Pons (tissue), 1 donor: ENCODE data around the gene NRF1.
"Not testable (repeated sequence)": the region's sequence is repeated elsewhere in the genome, so short reads cannot be mapped to it uniquely, and the experiment has no call there.

ENCODE experiments used
- DNase-seq: peaks from one replicate; pipeline ENCODE4 v3.0.0-alpha.2; 2016; ENCODE audit warnings: low spot score

The NRF1 gene

GRCh38 chr7:129611246-129612111 lies at the start of gene NRF1:
Gene NRF1 (plus strand): TSS chr7:129611720. CDS start chr7:129657352, 45,632 bp downstream.
- peak; percentile 72 for DNase-seq

- DNase-seq = peak; percentile 25
Observed at GRCh38 chr7:129566323-129566722, 45.2 kb upstream of the NRF1 start.

- no peak for DNase-seq
Observed at GRCh38 chr7:129567377-129567776, 44.1 kb upstream of the NRF1 start.

- no peak for DNase-seq
Observed at GRCh38 chr7:129568240-129568639, 43.3 kb upstream of the NRF1 start.

GRCh38 chr7:129569326-129569725 lies 42.2 kb upstream of the NRF1 start:
- DNase-seq = no peak

GRCh38 chr7:129569811-129570215 lies 41.7 kb upstream of the NRF1 start:
- no peak for DNase-seq

- DNase-seq = no peak
Observed at GRCh38 chr7:129571201-129571600, 40.3 kb upstream of the NRF1 start.

GRCh38 chr7:129572205-129572604 lies 39.3 kb upstream of the NRF1 start:
- DNase-seq = no peak

GRCh38 chr7:129574487-129574886 lies 37.0 kb upstream of the NRF1 start:
- no peak for DNase-seq

- no peak for DNase-seq
Observed at GRCh38 chr7:129575699-129576098, 35.8 kb upstream of the NRF1 start.

- DNase-seq = no peak
Observed at GRCh38 chr7:129576138-129576537, 35.4 kb upstream of the NRF1 start.

GRCh38 chr7:129578829-129579228 lies 32.7 kb upstream of the NRF1 start:
- no peak for DNase-seq

- DNase-seq = not testable (repeated sequence)
Observed at GRCh38 chr7:129586179-129586578, 25.3 kb upstream of the NRF1 start.

- DNase-seq = no peak
Observed at GRCh38 chr7:129588268-129588667, 23.3 kb upstream of the NRF1 start.

GRCh38 chr7:129591868-129592267 lies 19.7 kb upstream of the NRF1 start:
- DNase-seq = no peak

- not testable (repeated sequence) for DNase-seq
Observed at GRCh38 chr7:129596386-129596785, 15.1 kb upstream of the NRF1 start.

- no peak for DNase-seq
Observed at GRCh38 chr7:129597672-129598071, 13.8 kb upstream of the NRF1 start.

- no peak for DNase-seq
Observed at GRCh38 chr7:129599174-129599573, 12.3 kb upstream of the NRF1 start.

- DNase-seq = not testable (repeated sequence)
Observed at GRCh38 chr7:129603594-129603993, 7.9 kb upstream of the NRF1 start.

GRCh38 chr7:129604021-129604420 lies 7.5 kb upstream of the NRF1 start:
- DNase-seq = not testable (repeated sequence)

- no peak for DNase-seq
Observed at GRCh38 chr7:129604713-129605437, 6.6 kb upstream of the NRF1 start.

GRCh38 chr7:129605960-129606614 lies 5.4 kb upstream of the NRF1 start:
- no peak for DNase-seq

- peak; percentile 68 for DNase-seq
Observed at GRCh38 chr7:129606803-129607202, 4.7 kb upstream of the NRF1 start.
